HCEC 1CT (cell line): ENCODE data around the gene PTPRD.

ENCODE experiments used
- DNase-seq: peaks from one replicate; pipeline ENCODE4 v3.0.0-alpha.2; 2017

The PTPRD gene

DNA sequence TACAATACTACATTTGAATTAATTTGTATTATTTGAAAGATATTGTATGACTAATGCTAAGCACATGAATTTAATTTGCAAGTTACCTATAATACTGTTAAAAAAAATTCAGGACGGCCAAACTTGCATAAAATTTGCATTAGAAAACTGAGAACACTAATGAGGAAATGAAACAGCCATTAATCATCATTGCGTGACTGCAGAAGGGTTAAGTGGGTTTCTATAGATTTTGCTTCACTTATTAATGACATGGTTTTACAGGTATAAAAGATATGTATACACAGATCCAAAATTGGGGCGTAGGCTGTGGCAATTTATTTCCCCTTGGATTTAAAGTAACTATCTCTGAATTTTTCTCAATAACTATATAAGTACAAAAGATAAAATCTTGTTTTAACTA is 882.6 kb downstream of the PTPRD start:
- no peak for DNase-seq

DNA sequence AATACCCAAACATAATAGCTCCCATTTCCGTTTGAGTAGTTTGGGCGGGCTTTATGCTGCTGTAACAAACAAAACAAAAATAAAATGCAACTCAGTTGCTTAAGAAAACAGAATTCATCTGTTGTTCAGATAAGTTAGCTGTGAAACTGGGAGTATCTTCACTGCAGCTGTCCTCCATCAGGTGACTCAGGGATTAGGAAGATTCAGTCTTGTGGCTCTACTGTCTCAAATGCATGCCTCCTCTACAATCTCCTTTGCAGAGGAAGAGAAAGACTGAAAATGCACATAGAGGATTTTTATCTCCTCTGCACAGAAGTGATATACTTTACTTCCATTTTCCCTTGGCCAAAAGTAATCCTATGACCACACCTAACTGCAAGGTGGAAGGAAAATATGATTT is 883.7 kb downstream of the PTPRD start:
- DNase-seq: no peak

DNA sequence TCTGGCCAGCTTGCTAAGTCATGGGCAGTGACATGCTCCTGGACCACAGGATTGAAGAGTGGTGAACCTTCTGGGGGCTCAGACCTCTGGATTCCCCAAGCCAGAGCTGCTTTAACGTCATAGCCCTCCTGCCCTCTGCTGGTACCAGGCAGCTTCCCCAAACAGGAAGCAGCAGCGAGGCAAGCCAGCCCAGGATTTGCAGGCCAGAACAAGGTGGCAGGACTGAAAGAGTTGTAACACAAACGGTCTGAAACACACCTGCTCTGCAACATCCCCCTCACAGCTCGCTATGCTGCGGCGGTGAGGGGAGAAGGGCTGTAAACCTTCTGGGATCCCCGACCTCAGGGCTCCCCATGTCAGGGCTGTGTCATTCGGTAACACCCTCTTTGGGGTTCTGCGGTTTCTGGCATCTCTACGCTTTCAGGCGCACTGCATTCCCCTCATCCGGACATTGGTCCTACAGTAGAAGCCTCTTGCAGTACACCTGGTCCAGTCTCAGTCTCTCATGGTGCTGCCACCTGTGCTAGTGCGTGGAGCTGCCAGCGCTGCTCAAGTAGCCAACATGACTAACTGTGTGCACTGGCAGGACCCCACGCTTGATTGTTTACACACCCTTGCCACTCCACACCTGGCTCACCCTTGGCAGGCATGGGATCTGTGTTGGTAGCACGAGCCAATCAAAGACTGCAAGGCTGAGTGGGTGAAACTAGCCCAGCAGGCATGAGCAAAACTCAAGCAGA is 893.3 kb downstream of the PTPRD start:
- no peak for DNase-seq

DNA sequence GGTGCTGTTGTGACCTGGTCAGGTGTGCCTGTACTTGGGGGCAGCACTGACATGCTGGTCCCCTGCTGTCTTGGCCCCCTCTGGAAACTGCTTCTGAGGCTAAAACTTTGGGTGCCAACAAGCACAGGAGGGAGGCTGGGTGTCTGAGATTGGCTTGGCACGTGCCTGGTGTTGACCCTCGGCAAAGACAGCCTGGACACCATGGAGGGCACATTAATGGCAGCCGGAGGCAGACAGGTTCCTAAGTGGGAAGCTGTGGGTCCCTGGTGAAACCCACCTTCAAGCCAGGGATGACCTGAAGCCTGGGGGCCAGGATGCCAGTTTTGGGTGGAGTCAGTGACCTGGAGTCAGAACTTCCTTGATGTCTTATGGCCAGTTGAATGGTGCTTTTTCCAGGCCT is 894.1 kb downstream of the PTPRD start:
- DNase-seq: no peak

DNA sequence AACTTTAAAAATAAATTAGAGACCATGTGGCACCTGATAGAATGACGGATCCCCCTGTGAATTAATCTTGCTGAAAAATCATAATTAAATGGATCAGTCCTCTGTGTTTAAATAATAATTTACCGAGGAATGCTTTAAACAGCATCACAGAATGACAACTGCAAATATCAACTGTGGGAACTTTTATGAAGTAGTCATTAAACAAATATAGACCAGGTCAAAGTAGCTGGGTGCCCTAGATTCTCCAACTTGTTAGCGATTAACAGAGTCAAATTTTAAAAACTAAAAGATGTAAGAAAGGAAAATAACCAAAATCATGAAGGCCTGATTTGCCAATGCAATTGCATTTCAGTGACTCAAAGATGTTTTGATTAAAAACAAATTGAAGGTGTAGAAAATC is 933.4 kb downstream of the PTPRD start:
- DNase-seq: no peak

DNA sequence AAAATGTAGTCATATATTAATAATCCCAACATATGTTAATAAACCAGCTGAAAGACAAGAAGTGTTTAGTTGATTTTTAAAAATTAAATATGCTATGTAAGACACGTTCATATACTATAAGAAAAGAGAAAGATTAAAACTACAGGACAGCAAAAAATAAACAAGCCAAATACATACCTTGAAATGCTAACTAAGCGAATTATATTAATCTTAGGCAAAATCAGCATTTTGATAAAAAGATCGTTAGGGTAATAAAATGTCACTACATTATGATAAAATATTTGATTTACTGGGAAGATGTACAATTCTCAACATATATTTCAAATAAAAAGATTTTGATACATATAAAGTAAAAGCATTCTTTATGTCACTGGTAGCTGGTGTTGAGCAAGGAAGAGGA is 938.3 kb downstream of the PTPRD start:
- no peak for DNase-seq

DNA sequence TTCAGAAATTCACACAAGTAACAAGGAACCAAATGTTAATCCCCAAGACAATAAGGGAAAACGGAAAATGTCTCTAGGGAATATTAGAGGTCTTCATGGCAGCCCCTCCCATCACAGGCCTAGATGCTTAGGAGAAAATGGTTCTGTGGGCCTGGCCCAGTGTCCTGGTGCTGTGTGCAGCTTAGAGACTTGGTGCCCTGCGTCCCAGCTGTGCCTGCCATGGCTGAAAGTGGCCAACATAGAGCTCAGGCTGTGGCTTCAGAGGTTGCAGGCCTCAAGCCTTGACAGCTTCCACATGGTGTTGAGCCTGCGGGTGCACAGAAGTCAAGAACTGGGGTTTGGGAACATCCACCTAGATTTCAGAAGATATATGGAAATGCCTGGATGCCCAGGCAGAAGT is 942.3 kb downstream of the PTPRD start:
- DNase-seq: no peak

DNA sequence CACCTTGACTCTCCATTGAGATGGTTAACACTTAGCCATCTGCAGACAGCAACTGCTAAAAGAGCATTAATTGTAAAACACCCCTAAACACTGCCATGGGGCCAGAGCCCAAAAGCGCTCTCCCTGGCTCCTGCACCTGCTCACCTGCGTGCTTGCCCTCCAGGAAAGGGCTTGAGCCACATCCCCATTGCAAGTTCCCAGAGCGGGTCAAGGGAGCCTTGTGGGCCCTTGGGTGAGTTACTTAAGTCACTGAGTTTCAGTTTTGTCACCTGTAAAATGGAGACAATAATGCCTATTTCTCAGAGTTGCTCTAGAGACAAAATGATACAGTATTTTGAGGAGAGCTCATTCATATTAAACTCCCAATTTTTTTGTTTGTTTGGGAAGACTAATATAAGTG is 967.8 kb downstream of the PTPRD start:
- DNase-seq: no peak

DNA sequence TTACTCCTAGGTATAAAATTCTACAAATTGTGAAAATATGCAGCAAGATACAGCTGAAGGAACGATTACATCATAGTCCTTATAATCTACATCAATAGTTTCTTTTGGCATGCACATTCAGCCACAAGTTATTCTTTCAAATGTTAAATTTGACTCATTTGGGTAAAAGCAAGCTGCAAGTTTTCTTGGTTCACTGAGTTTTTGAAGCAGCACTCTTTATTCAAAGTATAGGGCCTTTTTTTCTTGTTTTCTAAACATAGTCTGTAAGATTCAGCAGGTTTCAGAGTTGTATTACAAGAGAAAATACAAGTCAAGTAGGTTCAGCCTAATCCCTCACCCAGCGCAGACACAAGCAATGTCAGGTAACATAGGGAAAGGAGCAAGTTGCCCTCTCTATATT is 981.5 kb downstream of the PTPRD start:
- no peak for DNase-seq

DNA sequence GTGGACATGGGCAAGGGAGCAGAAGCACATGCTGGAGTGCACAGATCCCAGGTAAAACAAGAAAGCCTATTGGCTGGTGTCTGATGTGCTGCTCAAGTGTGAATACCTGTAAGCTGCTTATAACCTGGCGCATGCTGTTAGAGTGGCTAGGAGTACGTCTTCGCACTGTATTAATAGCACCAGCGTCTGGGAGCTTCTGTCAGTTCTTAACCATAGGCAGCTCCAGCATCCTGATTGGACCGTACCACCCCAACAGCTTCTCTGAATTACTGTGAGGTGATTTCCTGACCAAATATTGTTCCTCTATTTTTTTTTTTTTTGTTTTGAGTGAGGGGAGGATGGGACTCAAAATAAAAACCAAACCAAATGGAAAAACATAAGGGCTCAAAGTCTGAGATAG is 987.6 kb downstream of the PTPRD start:
- no peak for DNase-seq

DNA sequence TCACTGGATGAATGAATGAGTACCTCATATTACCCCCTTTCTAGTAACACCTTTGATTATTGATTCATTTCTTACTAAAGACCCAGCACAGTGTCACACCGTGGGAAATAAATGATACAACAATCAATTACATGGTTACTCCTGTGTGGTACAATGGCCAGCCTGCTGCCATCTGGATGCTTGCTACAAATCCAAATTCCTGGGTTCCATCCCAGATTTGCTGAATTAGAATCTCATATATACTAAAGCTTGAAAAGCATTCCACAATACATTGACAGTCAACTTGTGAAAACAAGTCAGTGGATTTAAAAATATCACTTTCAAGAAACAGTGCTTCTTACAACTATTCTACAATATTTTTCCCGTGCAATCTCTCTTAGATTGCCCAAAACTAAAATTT is 989.3 kb downstream of the PTPRD start:
- DNase-seq: no peak

DNA sequence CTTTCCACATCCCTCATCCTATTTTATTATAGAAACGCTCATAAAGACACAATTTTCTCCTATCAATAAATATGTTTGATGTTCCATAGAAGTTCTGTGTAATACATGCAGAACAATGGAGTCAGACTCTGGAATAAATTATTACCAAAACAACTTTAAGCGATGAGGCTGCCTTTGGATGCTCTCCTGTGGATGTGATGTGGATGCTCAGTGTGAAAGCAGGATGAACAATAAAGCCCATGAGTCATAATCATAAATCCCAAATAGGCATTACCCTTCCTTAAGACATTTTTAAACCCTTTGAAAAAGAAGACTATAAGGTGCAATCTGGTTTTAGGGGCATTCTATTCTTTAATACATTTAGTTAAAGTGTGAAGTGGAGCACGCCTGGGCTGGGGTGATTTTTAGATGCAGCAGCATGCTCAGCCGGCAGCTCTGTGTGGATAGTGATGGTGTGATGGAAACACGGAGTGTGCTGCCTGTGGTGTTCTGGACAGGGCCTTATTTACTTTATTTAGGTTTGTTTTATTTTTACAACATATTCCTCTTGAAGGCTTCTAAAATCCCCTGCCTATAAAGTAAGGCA is 991.4 kb downstream of the PTPRD start:
- no peak for DNase-seq

DNA sequence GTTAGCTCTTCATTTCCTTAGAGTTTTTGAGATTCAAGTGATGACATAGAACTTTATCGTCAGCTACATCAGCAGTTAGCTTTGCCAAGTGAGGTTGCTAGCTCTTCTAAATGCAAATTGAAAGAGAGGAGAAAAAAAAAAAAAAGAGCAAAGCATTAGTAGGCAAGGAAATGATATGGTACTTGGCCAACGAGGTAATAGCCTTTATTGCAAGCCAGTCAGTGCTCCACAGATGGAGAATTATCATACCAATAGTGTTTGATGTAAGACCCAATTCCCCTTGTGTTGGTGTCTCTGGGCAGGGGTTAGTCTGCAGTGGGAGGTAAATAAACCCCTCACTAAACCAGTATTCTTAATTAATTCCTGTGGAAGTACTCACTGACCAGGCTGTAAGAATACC is 992.1 kb downstream of the PTPRD start:
- DNase-seq: no peak

DNA sequence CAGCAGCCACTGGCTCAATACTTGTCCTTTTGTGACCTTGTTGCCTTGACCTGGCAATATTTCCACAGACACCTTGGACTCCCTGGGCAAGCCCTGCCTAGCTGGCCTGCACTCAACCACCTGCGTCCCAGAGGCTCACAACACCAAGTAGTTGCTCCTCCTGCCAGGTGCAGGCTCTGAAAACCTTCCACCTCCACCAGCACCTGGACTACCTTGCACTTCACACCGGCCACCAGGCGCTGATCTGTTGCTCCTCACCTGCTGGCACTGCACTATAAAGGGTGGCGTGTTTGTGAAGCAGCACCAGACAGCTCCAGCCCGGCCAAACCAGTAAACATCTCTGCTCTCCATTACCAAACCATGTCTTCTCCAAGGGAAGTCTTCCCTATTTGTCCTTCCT is 997.7 kb downstream of the PTPRD start:
- DNase-seq: no peak

DNA sequence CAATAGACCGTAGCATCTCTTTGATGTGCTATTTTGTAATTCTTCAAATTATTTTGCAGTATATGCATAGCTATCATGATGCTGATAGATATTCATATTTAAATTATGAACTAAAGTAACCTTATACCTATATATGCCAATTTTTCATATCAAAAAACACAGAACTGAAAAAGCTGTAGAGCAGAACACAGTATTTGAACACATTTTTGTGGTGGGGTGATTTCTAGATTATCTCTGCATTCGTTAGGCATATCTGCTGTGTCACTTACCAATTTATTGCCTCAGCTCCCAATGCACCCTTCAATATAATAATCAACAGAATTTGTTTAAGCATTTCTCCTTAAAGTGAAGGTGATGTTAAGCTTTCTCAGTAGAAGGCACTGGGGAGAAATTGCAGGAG is 998.2 kb downstream of the PTPRD start:
- DNase-seq: no peak

DNA sequence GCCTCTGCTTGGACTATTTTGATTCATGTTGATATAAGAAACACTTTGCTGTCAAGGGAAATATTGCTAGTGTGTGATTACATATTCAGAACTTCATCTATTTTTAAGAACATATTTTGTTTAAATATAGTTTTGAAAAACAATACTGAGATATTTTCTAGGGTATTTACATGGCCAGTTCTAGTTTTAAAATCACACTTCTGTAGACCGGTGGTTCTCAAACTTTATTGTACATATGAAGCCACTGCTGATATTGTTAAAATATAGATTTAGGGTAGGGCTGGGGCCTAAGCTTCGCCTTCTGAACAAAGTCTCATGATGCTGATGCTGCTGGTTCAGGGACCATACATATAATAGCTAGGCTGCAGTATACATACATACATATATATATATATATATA is 1000.0 kb downstream of the PTPRD start:
- DNase-seq: no peak

DNA sequence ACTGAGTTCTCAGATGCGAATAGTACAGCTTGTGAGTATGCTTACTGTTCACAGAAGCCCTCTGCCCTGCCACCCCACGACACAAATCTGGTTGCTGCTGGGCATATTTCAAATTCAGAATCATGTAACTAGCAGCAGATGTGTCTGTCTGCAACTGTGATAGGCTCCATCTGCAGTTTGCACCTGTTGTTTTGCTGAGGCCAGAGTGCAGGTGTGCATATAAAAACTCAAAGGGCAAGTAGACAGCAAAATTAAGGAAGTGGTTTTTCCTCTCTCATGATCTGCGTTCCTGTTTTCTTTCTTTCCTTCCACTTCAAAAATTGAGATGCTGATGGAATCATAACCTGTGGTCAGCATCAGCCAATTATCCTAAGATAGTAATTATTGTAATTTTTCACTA is 1000.5 kb downstream of the PTPRD start:
- DNase-seq: no peak

DNA sequence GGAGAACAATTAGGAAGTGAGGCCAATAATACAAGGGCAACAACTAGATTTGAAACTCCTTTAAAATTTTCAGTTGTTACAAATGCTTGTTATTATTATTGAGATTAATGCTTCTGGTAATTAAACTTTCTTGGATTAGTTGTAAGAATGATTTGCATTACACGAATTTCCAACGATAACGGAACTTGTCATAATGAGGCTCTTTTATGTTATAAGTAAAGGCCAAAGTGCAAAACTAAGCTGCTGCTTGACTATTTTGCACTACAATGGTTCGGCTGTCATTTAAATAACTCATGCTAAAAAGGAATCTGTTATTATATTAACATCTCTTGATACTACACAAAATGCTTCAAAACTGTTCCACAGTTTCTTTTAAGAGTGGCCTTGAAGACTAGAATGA is 1007.1 kb downstream of the PTPRD start:
- no peak for DNase-seq

DNA sequence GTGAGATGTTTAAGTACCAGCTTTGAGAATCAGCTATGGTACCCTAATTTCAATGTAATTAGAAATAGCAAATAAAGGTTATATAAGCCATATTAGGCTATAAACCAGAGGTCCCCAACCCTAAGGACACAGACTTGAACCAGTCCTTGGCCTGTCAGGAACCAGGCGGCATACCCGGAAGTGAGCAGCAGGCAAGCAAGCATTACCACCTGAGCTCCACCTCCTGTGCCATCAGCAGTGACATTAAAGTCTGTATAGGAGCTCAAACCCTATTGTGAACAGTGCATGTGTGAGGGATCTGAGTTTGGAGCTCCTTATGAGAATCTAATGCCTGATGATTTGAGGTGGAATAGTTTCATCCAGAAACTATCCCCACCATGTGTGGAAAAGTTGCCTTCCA is 1009.5 kb downstream of the PTPRD start:
- no peak for DNase-seq

DNA sequence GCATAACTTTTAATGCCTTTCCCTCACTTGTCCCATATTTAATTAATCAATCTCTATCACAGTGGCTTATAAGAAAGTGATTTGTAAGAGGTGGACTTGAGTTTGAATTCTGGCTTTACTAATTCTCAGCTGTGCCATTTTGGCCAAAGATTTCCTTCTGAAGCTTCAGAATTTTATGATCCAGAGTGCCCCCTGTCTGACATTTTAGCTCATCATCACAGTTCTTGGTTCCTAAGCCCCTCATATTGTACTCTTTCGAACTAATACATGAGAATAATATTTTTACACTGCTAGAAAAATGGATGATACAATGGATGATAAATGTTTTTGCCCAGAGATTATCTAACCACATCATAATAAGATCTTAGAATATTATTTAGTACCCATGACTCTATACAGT is 1014.1 kb downstream of the PTPRD start:
- DNase-seq: no peak

DNA sequence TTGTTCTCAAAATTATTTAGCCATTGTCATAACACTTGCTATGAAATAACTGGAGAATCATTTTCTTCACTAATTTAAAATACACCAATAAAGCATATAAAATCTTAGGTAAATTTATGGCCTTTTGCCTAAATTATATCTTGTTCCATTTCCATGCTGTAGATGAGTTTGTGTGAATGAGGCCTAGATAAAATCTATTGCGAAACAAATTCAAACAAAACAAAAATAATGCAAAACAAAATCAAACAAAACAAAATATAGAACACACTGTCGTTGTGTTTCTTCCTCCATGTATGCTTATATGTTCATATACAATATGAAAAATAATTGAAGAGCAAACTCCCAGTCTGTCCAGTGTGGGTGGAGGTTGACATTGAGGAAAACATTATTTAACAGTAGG is 1020.7 kb downstream of the PTPRD start:
- no peak for DNase-seq

DNA sequence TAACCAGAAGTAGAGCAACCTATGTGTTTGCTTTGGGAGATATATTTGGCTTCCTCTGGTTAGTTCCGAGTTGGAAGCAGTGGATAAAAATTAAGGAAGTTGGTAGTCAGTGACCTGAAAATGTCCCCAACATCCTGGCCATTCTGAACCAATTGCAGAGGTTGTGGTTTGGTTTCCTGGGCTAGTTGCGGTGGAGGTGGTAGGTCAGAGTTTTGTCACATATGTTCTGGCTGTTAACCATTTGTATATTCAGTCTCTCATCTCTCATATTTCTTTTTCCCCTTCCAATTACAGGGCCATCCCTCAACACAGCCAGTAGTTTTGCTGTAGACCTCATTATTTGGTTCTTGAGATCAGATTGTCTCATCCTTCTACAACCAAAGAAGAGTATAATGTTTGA is 1026.9 kb downstream of the PTPRD start:
- DNase-seq: no peak

DNA sequence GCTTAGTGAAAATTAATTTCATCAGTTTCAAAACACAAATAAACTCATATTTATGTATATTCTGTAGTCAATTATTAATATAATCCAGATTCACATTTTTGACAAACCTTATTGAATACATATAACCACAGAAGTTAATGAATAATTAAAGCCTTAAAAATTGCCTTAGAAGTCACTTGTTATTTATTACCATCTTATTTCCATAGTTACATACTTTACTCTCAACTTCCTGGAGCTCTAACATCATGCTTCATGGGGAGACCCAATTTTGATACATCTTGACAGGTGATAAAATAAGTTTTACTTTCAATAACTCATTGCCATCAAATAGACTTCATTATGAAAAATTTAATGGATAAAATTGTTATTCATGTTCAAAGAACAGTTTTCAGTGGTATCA is 1038.7 kb downstream of the PTPRD start:
- DNase-seq: no peak

DNA sequence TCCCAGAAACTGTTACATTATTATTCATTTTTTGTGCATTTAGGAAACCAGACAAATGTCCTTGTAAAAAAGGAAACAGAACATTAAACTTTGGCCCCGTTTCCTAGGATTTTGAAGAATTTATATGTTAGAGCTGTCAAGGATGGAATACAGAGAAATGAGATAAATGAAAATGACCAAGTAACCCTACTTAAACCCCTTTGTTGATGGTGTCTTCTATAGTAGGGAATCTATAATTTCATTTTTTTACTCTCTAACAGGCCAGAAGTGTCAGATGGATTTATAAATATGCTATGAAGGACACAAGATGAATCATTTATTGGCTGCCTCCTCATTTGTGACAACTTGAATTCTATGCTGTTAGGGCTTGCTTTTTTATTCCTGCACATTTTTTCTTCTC is 1047.1 kb downstream of the PTPRD start:
- DNase-seq: no peak

DNA sequence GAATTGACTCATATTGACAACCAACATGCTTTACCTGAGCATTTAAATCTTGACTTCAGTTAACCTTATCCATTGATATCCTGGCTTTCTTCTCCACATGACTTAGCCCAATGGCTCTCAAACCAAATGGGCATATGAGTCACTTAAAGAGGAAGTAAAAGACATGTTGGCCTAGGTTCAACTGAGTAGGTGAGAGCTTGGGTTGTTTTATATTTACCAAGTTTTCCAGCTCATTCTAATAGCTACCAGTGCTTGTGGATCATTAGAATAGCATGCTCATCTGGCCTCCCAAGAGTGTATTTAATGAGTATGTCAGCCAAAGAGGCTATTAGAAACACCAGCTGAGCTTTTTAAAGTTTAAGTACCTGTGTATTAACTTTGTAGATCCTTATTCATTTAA is 1049.0 kb downstream of the PTPRD start:
- no peak for DNase-seq
